K562 (cell line): ENCODE results near the gene GPR153.

ENCODE experiments used
- FOXP1 ChIP-seq: sonication (generic); formaldehyde crosslinking; IDR thresholded peaks from 2 replicates; pipeline ENCODE4 v1.8.0; 2022; ENCODE audit warnings: mild to moderate bottlenecking, missing genetic modification reagents
- HMG20A ChIP-seq: fragments of 450-650 bp; formaldehyde crosslinking; conservative IDR thresholded peaks from 2 replicates; pipeline ENCODE4 v1.4.0; 2020; ENCODE audit warnings: mild to moderate bottlenecking, mixed read lengths
- JUND ChIP-seq, 2 experiments: IDR thresholded peaks; 2 replicates in 1 of 2; 3 replicates in 1 of 2; pipeline ENCODE4 v1.6.1; 2011; ENCODE audit warnings: borderline replicate concordance in 2 of 2, low read depth in 2 of 2, low read length in 2 of 2, improper control_type of control experiment in 1 of 2, missing biosample characterization in 1 of 2, missing genetic modification characterization in 1 of 2, missing genetic modification reagents in 1 of 2
- KAT8 ChIP-seq: fragments of 450-650 bp; IDR thresholded peaks from 2 replicates; pipeline ENCODE4 v1.6.1; 2016; ENCODE audit warnings: low read depth, mild to moderate bottlenecking
- MEF2D ChIP-seq: conservative IDR thresholded peaks from 2 replicates; pipeline ENCODE4 v1.6.1; 2016; ENCODE audit warnings: low read depth, missing genetic modification characterization, missing compliant biosample characterization
- POLR2A ChIP-seq: fragments of 450-650 bp; conservative IDR thresholded peaks from 2 replicates; pipeline ENCODE4 v1.6.1; 2016
- POLR2AphosphoS5 ChIP-seq: IDR thresholded peaks from 2 replicates; pipeline ENCODE4 v1.6.1; 2011; ENCODE audit warnings: mild to moderate bottlenecking, low read depth, low read length, moderate library complexity; ENCODE audit not compliant: control insufficient read depth, insufficient read depth
- TCF7 ChIP-seq: sonication (generic); IDR thresholded peaks from 2 replicates; pipeline ENCODE4 v1.6.1; 2016; ENCODE audit warnings: antibody characterized with exemption, borderline replicate concordance
- ZBTB7A ChIP-seq: IDR thresholded peaks from 2 replicates; pipeline ENCODE4 v1.6.1; 2011; ENCODE audit warnings: low read depth, mild to moderate bottlenecking, low read length, moderate library complexity, borderline replicate concordance; ENCODE audit not compliant: control insufficient read depth
- ZNF263 ChIP-seq: sonication (generic); formaldehyde crosslinking; IDR thresholded peaks from 2 replicates; pipeline ENCODE4 v1.8.0; 2022; ENCODE audit warnings: mild to moderate bottlenecking, missing genetic modification reagents, borderline replicate concordance
- ZNF717 ChIP-seq: fragments of 250-450 bp; sonication (Bioruptor Pico); IDR thresholded peaks from 2 replicates; pipeline ENCODE4 v1.5.0; 2021
- TF ChIP-seq, protein P1 (sequence below): fragments of 250-450 bp; sonication (Bioruptor Pico); IDR thresholded peaks from 2 replicates; pipeline ENCODE4 v1.4.0; 2020; ENCODE audit warnings: mild to moderate bottlenecking

DNA sequence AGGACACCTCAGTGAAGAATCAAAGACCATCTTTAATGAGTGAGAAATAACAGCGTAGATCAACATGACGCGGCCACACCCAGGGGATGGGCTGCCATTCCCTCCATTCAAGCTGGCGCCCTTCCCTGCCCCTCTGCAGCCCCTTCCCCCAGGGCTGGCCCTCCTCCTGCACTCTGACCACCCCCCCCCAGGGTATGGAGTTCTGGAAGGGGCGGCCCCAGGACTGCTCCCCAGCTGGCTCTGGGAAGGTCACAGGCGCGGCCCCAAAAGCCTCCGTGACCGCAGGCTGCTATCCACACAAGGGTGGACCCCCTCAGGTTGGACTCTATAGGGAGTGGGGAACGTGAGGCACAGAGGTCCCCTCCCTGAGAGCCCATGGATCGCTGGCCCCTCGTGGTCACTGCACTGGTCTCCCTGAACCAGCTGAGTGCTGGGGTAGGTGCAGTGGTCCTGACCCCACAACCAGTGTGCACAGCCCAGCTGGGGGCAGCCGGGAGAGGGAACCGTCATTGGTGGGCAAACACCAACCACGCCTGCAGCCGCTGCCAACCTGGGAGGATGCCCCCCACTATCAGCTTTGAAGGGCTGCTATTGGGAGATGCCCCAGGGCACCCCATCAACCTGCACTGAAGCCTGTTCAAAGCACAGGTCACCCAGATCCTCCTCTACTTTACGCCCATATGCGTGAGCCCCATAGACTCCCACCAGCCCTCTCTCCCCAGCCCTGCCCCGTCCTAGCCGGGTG is 16.1 kb upstream of the GPR153 start:
- no peak for TF ChIP-seq FOXP1 (CRISPR knock-in tag)
- no peak for TF ChIP-seq ZNF717 (CRISPR knock-in tag)
- no peak for TF ChIP-seq TCF7
- no peak for TF ChIP-seq ZBTB7A
- no peak for TF ChIP-seq POLR2AphosphoS5
- no peak for TF ChIP-seq JUND (IDR thresholded peaks at IDR 0.05; ENCODE audit: borderline replicate concordance, low read depth, low read length)
- no peak for TF ChIP-seq JUND (tag; IDR thresholded peaks at IDR 0.05; ENCODE audit: borderline replicate concordance, low read depth, low read length)
- TF ChIP-seq MEF2D (tag), result no peak
- TF ChIP-seq, protein P1, sequence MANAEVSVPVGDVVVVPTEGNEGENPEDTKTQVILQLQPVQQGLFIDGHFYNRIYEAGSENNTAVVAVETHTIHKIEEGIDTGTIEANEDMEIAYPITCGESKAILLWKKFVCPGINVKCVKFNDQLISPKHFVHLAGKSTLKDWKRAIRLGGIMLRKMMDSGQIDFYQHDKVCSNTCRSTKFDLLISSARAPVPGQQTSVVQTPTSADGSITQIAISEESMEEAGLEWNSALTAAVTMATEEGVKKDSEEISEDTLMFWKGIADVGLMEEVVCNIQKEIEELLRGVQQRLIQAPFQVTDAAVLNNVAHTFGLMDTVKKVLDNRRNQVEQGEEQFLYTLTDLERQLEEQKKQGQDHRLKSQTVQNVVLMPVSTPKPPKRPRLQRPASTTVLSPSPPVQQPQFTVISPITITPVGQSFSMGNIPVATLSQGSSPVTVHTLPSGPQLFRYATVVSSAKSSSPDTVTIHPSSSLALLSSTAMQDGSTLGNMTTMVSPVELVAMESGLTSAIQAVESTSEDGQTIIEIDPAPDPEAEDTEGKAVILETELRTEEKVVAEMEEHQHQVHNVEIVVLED (CRISPR knock-in tag), result no peak
- no peak for TF ChIP-seq POLR2A
- no peak for TF ChIP-seq ZNF263 (CRISPR knock-in tag)
- TF ChIP-seq HMG20A (CRISPR knock-in tag), result no peak
- no peak for TF ChIP-seq KAT8
